H1 (cell line): ENCODE results near the gene JPH2. TPM values are rescaled to one million over a fixed set of nuclear protein-coding genes. Genes with fewer than 3 reads are reported as not detected.

ENCODE experiments used
- CTCF ChIA-PET: fragments of 300-600 bp; sonication (Branson Sonifier 250); formaldehyde crosslinking; loops from one replicate; lab custom pipeline; 2021; ENCODE audit not compliant: partially characterized antibody; lab: Charles Lee
- POLR2A ChIA-PET: fragments of 300-600 bp; sonication (Branson Sonifier 250); formaldehyde crosslinking; loops from one replicate; lab custom pipeline; 2021; ENCODE audit warnings: inconsistent platforms; ENCODE audit not compliant: partially characterized antibody; lab: Charles Lee
- DNase-seq, 2 experiments: peaks; one replicate each; pipeline versions ENCODE4 v3.0.0 to v3.0.0-alpha.2; 2010 to 2022; ENCODE audit warnings: low spot score in 2 of 2, low read depth in 1 of 2, mixed read lengths in 1 of 2
- FAIRE-seq: peaks from 2 replicates; lab custom pipeline; 2011; peaks lifted over from hg19 to GRCh38; lab: Jason Lieb, UNC
- H2AFZ ChIP-seq: 2 replicates; pipeline ENCODE4 v1.8.1; 2012; ENCODE audit warnings: low read length, inconsistent platforms
- H2AK5ac ChIP-seq: 2 replicates; pipeline ENCODE4 v1.6.1; 2013; ENCODE audit warnings: low read depth, low read length
- H2BK120ac ChIP-seq: replicated peaks from 2 replicates; pipeline ENCODE3; 2013; ENCODE audit warnings: low read depth, low read length, inconsistent platforms
- H2BK12ac ChIP-seq: 2 replicates; pipeline ENCODE4 v1.6.1; 2013; ENCODE audit warnings: low read depth, low read length
- H2BK15ac ChIP-seq: 2 replicates; pipeline ENCODE4 v1.6.1; 2013; ENCODE audit warnings: low read length
- H2BK20ac ChIP-seq: 2 replicates; pipeline ENCODE4 v1.6.1; 2013; ENCODE audit warnings: low read length
- H2BK5ac ChIP-seq: 2 replicates; pipeline ENCODE4 v1.6.1; 2013; ENCODE audit warnings: low read depth, low read length
- H3K14ac ChIP-seq: 2 replicates; pipeline ENCODE4 v1.6.1; 2013; ENCODE audit warnings: inconsistent platforms; ENCODE audit not compliant: insufficient read length
- H3K18ac ChIP-seq: 2 replicates; pipeline ENCODE4 v1.6.1; 2013; ENCODE audit warnings: low read length; ENCODE audit errors: extremely low read depth
- H3K23ac ChIP-seq: 2 replicates; pipeline ENCODE4 v1.6.1; 2013; ENCODE audit warnings: inconsistent platforms; ENCODE audit not compliant: insufficient read length
- H3K23me2 ChIP-seq: 2 replicates; pipeline ENCODE4 v1.6.1; 2013; ENCODE audit warnings: low read depth, low read length
- H3K27ac ChIP-seq: 2 replicates; pipeline ENCODE4 v1.6.1; 2011; ENCODE audit warnings: low read depth, low read length, inconsistent platforms
- H3K27me3 ChIP-seq, 4 experiments: replicated peaks in 1 of 4; 1 replicate in 1 of 4; 2 replicates in 3 of 4; pipeline versions ENCODE4 v1.6.1 to v1.8.1; 2011 to 2013; ENCODE audit warnings: low read length in 3 of 4, mild to moderate bottlenecking in 3 of 4, inconsistent platforms in 2 of 4, mixed read lengths in 2 of 4, moderate library complexity in 1 of 4; ENCODE audit not compliant: control insufficient read depth in 3 of 4, insufficient read depth in 3 of 4; ENCODE audit errors: extremely low read depth in 1 of 4
- H3K36me3 ChIP-seq, 4 experiments: 2 replicates each; pipeline versions ENCODE4 v1.6.1 to v1.8.1; 2011 to 2013; ENCODE audit warnings: mild to moderate bottlenecking in 4 of 4, low read length in 3 of 4, moderate library complexity in 2 of 4, control low read depth in 1 of 4, inconsistent platforms in 1 of 4; ENCODE audit not compliant: insufficient read depth in 4 of 4, control insufficient read depth in 2 of 4
- H3K4ac ChIP-seq: replicated peaks from 2 replicates; pipeline ENCODE3; 2013; ENCODE audit warnings: low read length, low read depth, mixed read lengths, inconsistent platforms; ENCODE audit not compliant: insufficient read length
- H3K4me1 ChIP-seq, 4 experiments: replicated peaks in 1 of 4; 1 replicate in 1 of 4; 2 replicates in 3 of 4; pipeline versions ENCODE4 v1.6.1 to v1.8.1; 2011 to 2013; ENCODE audit warnings: low read length in 3 of 4, inconsistent platforms in 2 of 4, mixed read lengths in 1 of 4; ENCODE audit not compliant: insufficient read depth in 4 of 4, control insufficient read depth in 3 of 4
- H3K4me2 ChIP-seq, 2 experiments: 2 replicates each; pipeline versions ENCODE4 v1.6.1 to v1.8.1; 2011 to 2013; ENCODE audit warnings: low read depth in 2 of 2, low read length in 2 of 2, control low read depth in 1 of 2, inconsistent platforms in 1 of 2, mild to moderate bottlenecking in 1 of 2; ENCODE audit not compliant: insufficient read depth in 1 of 2
- H3K4me3 ChIP-seq, 4 experiments: fragments of 200-600, 300-600 bp in 1 of 4; sonication (generic), shearing (Covaris generic), sonication (Bioruptor Twin) in 1 of 4; 2 replicates each; pipeline versions ENCODE4 v1.5.1 to v1.8.1; 2011 to 2016; ENCODE audit warnings: low read length in 4 of 4, low read depth in 3 of 4, control low read depth in 2 of 4, inconsistent platforms in 2 of 4, mild to moderate bottlenecking in 2 of 4, mixed read lengths in 1 of 4, moderate library complexity in 1 of 4; ENCODE audit not compliant: insufficient read depth in 2 of 4; ENCODE audit errors: extremely low read depth in 1 of 4
- H3K56ac ChIP-seq: replicated peaks from 2 replicates; pipeline ENCODE3; 2013; ENCODE audit warnings: low read depth, mild to moderate bottlenecking, mixed read lengths, low read length, inconsistent platforms; ENCODE audit not compliant: insufficient read length
- H3K79me1 ChIP-seq: 2 replicates; pipeline ENCODE4 v1.6.1; 2013; ENCODE audit warnings: low read depth, low read length, control low read depth
- H3K79me2 ChIP-seq, 2 experiments: 2 replicates each; pipeline versions ENCODE4 v1.6.1 to v1.8.1; 2012 to 2013; ENCODE audit warnings: low read length in 2 of 2, mild to moderate bottlenecking in 2 of 2, inconsistent platforms in 1 of 2; ENCODE audit not compliant: insufficient read depth in 2 of 2, control insufficient read depth in 1 of 2
- H3K9ac ChIP-seq, 4 experiments: replicated peaks in 1 of 4; 1 replicate in 1 of 4; 2 replicates in 3 of 4; pipeline versions ENCODE4 v1.6.1 to v1.8.1; 2011 to 2013; ENCODE audit warnings: low read depth in 3 of 4, low read length in 3 of 4, control low read depth in 2 of 4, mild to moderate bottlenecking in 2 of 4, moderate library complexity in 2 of 4, inconsistent platforms in 1 of 4; ENCODE audit errors: extremely low read depth in 1 of 4
- H3K9me3 ChIP-seq, 2 experiments: 2 replicates each; pipeline versions ENCODE4 v1.6.1 to v1.8.1; 2012 to 2013; ENCODE audit warnings: mild to moderate bottlenecking in 2 of 2, moderate library complexity in 2 of 2, control low read depth in 1 of 2, inconsistent platforms in 1 of 2, low read depth in 1 of 2, low read length in 1 of 2, mixed read lengths in 1 of 2; ENCODE audit not compliant: insufficient read depth in 2 of 2
- H4K20me1 ChIP-seq, 2 experiments: replicated peaks in 1 of 2; 2 replicates each; pipeline versions ENCODE3 to v1.8.1; 2011 to 2013; ENCODE audit warnings: inconsistent platforms in 2 of 2, low read length in 2 of 2, mild to moderate bottlenecking in 1 of 2; ENCODE audit not compliant: insufficient read depth in 2 of 2, control insufficient read depth in 1 of 2
- H4K5ac ChIP-seq: 2 replicates; pipeline ENCODE4 v1.6.1; 2013; ENCODE audit warnings: low read length, low read depth, mixed read lengths, inconsistent platforms; ENCODE audit not compliant: insufficient read length
- H4K8ac ChIP-seq: 2 replicates; pipeline ENCODE4 v1.8.0; 2013; ENCODE audit warnings: mild to moderate bottlenecking, moderate library complexity, low read length, inconsistent platforms; ENCODE audit not compliant: insufficient read depth; ENCODE audit errors: extremely low read depth
- H4K91ac ChIP-seq: replicated peaks from 2 replicates; pipeline ENCODE3; 2013; ENCODE audit warnings: low read length, mixed read lengths, inconsistent platforms; ENCODE audit not compliant: insufficient read length
- EP300 ChIP-seq, 2 experiments: IDR thresholded peaks; 1 replicate in 1 of 2; 2 replicates in 1 of 2; pipeline ENCODE4 v1.6.1; 2011 to 2012; ENCODE audit warnings: low read depth in 2 of 2, low read length in 2 of 2, mild to moderate bottlenecking in 2 of 2, borderline replicate concordance in 1 of 2, inconsistent platforms in 1 of 2, moderate library complexity in 1 of 2
- JUND ChIP-seq: IDR thresholded peaks from 2 replicates; pipeline ENCODE4 v1.6.1; 2011; ENCODE audit warnings: mild to moderate bottlenecking, improper control_type of control experiment, low read length
- WGBS, 2 experiments: shearing (Covaris generic) in 1 of 2; methylation state at CpG; one replicate each; pipeline versions ENCODE4 v1.1.6 to v1.1.7; 2013 to 2015; ENCODE audit warnings: low lambda C conversion rate in 2 of 2, mixed read lengths in 2 of 2, inconsistent platforms in 1 of 2, low coverage in 1 of 2, missing lambda C conversion rate in 1 of 2; ENCODE audit not compliant: insufficient replicate concordance in 2 of 2, insufficient coverage in 1 of 2, insufficient read length in 1 of 2; ENCODE audit errors: extremely low coverage in 1 of 2, missing lambda C conversion rate in 1 of 2; 5-methylcytosine and 5-hydroxymethylcytosine counted together
- polyA plus RNA-seq, 7 experiments: library from polyadenylated mRNA; depleted of rRNA in 3 of 7; stranded (reverse) in 5 of 7; unstranded in 2 of 7; fragments of >200 nt in 5 of 7; fragments of 200-250 nt in 2 of 7; gene quantifications; 1 replicate in 5 of 7; 2 replicates in 1 of 7; 4 replicates in 1 of 7; pipeline versions ENCODE4 v1.2.1 to v1.2.3, GENCODE V29; 2011 to 2013; ENCODE audit warnings: missing spikeins in 2 of 7, mixed read lengths in 2 of 7
- total RNA-seq: library from RNA; stranded (reverse); fragmentation: NEBNext Ultra II Directional; extraction: Animal tissue kit (Norgen Biotek cat#: 25700); gene quantifications from 2 replicates; pipeline ENCODE4 v1.2.1, GENCODE V29; 2021

The JPH2 gene
- total and polyA plus RNA-seq, 2 of the 8 experiments (the other 6 are each of a cell fraction or from before 2014, with no cell fraction given) = 0.59 to 1.3 TPM

GRCh38 chr20:44081476-44081875 lies 105.5 kb downstream of the JPH2 start:
- Histone ChIP-seq H3K36me3 (no peaks in the 10 kb centered on the region), H2AFZ (no peak overlapping the region), H2BK12ac (no peak overlapping the region), H3K4me1 (no peaks in the 10 kb centered on the region), H3K79me1 (no peaks in the 10 kb centered on the region; the same call in 1 of the 2 replicates), H3K4me3 (no peak overlapping the region), H4K5ac (no peak overlapping the region), H4K8ac (no peak overlapping the region), H3K79me2 (no peaks in the 10 kb centered on the region), H3K23ac (no peak overlapping the region), H3K9ac (no peak overlapping the region), H3K27me3 (no peaks in the 10 kb centered on the region), H3K18ac (no peak overlapping the region), H2BK20ac (no peak overlapping the region), H3K56ac (no peak overlapping the region), H3K4me2 (no peak overlapping the region), H2BK5ac (no peak overlapping the region), H4K91ac (no peak overlapping the region), H3K4ac (no peak overlapping the region), H2AK5ac (no peak overlapping the region), H2BK15ac (no peak overlapping the region), H3K9me3 (no peaks in the 10 kb centered on the region), H3K27ac (no peak overlapping the region), H3K23me2 (no peaks in the 10 kb centered on the region), H3K14ac (no peak overlapping the region), H4K20me1 (no peaks in the 10 kb centered on the region), H2BK120ac (no peak overlapping the region)
- no peak for TF ChIP-seq JUND
- TF ChIP-seq EP300 (IDR thresholded peaks at IDR 0.05; ENCODE audit: borderline replicate concordance in 1 of 2, low read depth in 2 of 2, low read length in 2 of 2) = no peak
- ChIA-PET POLR2A (interaction anchor here (1.1 kb wide), 2 partner anchors 370 to 623 kb away, joined by 3 read pairs; no protein-coding TSS in a partner anchor), CTCF (interaction anchor here (0.6 to 8.1 kb wide), 14 partner anchors 9 to 543 kb away, joined by 3 to 98 read pairs (median 3); no protein-coding TSS in a partner anchor)
- no peak for DNase-seq
- FAIRE-seq = no peak
- WGBS, 2 experiments = 87% methylated on average over 3 of the region's 4 CpGs; no CpG with 5 or more reads in 1 of the 2 experiments
